Measurements from ENCODE around the gene CCDC27. TPM values are rescaled to one million over a fixed set of nuclear protein-coding genes. Genes with fewer than 3 reads are reported as not detected.

CCDC27 gene
- total RNA-seq, 1 experiment from 2014 or later: not detected

- H4K20me1 ChIP-seq (ENCODE audit: low read length): no peaks in the 10 kb centered on the region
- no peaks in the 10 kb centered on the region for H3K36me3 ChIP-seq (ENCODE audit: low read depth, low read length)
- BruUV-seq (replicated peaks): no TSS peak
- H3K9me2 ChIP-seq (replicated peaks; ENCODE audit: low read length): no peaks in the 10 kb centered on the region
- ChIA-PET POLR2A (ENCODE audit: unreplicated experiment) (interaction anchor here (0.5 kb wide), 1 partner anchor 9 kb away, joined by 5 read pairs; no protein-coding TSS in a partner anchor), CTCF (no interaction called here)
- TF ChIP-seq EZH2phosphoT487 (IDR thresholded peaks at IDR 0.05; ENCODE audit: borderline replicate concordance, low read length): no peak
- TF ChIP-seq CTCF (conservative IDR thresholded peaks at IDR 0.05; ENCODE audit: low read depth, low read length): no peak
- no peak for TF ChIP-seq EZH2 (IDR thresholded peaks at IDR 0.05; ENCODE audit: low read length, unreplicated experiment)
- peaks cover 47% of the 10 kb centered on the region for H3K27me3 ChIP-seq (ENCODE audit: low read length)
- no peaks in the 10 kb centered on the region for H3K9me3 ChIP-seq (ENCODE audit: low read length)
- H3K27ac ChIP-seq (ENCODE audit: low read length): no peak overlapping the region
- DNase-seq (no peak), ATAC-seq (peak; percentile 17; the same call in 1 of the 2 replicates)
- no peaks in the 10 kb centered on the region for H3K79me2 ChIP-seq (ENCODE audit: low read length)
- H2AFZ ChIP-seq (ENCODE audit: low read length): no peak overlapping the region
- no peak overlapping the region for H3K4me2 ChIP-seq (ENCODE audit: low read length)
- H3F3A ChIP-seq (ENCODE audit: low read length, unreplicated experiment): no peaks in the 10 kb centered on the region
- H3K4me3 ChIP-seq (ENCODE audit: low read length): no peak overlapping the region
- H3K4me1 ChIP-seq (ENCODE audit: insufficient read depth, low read length): no peaks in the 10 kb centered on the region
- intact Hi-C loops (cut with micrococcal nuclease): no loop called here
- no peak overlapping the region for H3K9ac ChIP-seq (ENCODE audit: low read length)
These were observed 34.3 kb upstream of the CCDC27 start for GRCh38 chr1:3717715-3718601.

GRCh38 chr1:3718764-3719163, 33.5 kb upstream of the CCDC27 start:
- TF ChIP-seq CTCF (conservative IDR thresholded peaks at IDR 0.05; ENCODE audit: low read depth, low read length) (no peak), EZH2 (IDR thresholded peaks at IDR 0.05; ENCODE audit: low read length, unreplicated experiment) (no peak), EZH2phosphoT487 (IDR thresholded peaks at IDR 0.05; ENCODE audit: borderline replicate concordance, low read length) (no peak)
- no TSS peak for BruUV-seq (replicated peaks)
- CTCF ChIA-PET: no interaction called here

GRCh38 chr1:3721955-3722465, 30.2 kb upstream of the CCDC27 start:
- CTCF ChIA-PET: no interaction called here
- no peak for ATAC-seq

More at GRCh38 chr1:3718764-3719163, 33.5 kb upstream of the CCDC27 start:
- no peaks in the 10 kb centered on the region for H3F3A ChIP-seq (ENCODE audit: low read length, unreplicated experiment)
- no peaks in the 10 kb centered on the region for H3K4me1 ChIP-seq (ENCODE audit: insufficient read depth, low read length)
- no peak overlapping the region for H3K4me2 ChIP-seq (ENCODE audit: low read length)
- peaks cover 39% of the 10 kb centered on the region for H3K27me3 ChIP-seq (ENCODE audit: low read length)
- H3K9me3 ChIP-seq (ENCODE audit: low read length): no peaks in the 10 kb centered on the region
- H3K9me2 ChIP-seq (replicated peaks; ENCODE audit: low read length): no peaks in the 10 kb centered on the region
- H3K36me3 ChIP-seq (ENCODE audit: low read depth, low read length): no peaks in the 10 kb centered on the region
- POLR2A ChIA-PET (ENCODE audit: unreplicated experiment): no interaction called here
- no peak for ATAC-seq
- no peak overlapping the region for H3K4me3 ChIP-seq (ENCODE audit: low read length)
- intact Hi-C loops (cut with micrococcal nuclease): no loop called here
- no peak for DNase-seq
- no peaks in the 10 kb centered on the region for H4K20me1 ChIP-seq (ENCODE audit: low read length)
- no peaks in the 10 kb centered on the region for H3K79me2 ChIP-seq (ENCODE audit: low read length)
- no peak overlapping the region for H3K9ac ChIP-seq (ENCODE audit: low read length)
- no peak overlapping the region for H3K27ac ChIP-seq (ENCODE audit: low read length)
- H2AFZ ChIP-seq (ENCODE audit: low read length): no peak overlapping the region

More at GRCh38 chr1:3721955-3722465, 30.2 kb upstream of the CCDC27 start:
- Histone ChIP-seq H3K9me3 (ENCODE audit: low read length) (no peaks in the 10 kb centered on the region), H3K9ac (ENCODE audit: low read length) (no peak overlapping the region), H3K27me3 (ENCODE audit: low read length) (peaks cover 9% of the 10 kb centered on the region), H3F3A (ENCODE audit: low read length, unreplicated experiment) (no peaks in the 10 kb centered on the region), H3K27ac (ENCODE audit: low read length) (no peak overlapping the region), H4K20me1 (ENCODE audit: low read length) (no peaks in the 10 kb centered on the region), H3K4me3 (ENCODE audit: low read length) (no peak overlapping the region), H3K4me2 (ENCODE audit: low read length) (no peak overlapping the region), H3K79me2 (ENCODE audit: low read length) (no peaks in the 10 kb centered on the region), H3K9me2 (replicated peaks; ENCODE audit: low read length) (no peaks in the 10 kb centered on the region), H3K36me3 (ENCODE audit: low read depth, low read length) (no peaks in the 10 kb centered on the region), H3K4me1 (ENCODE audit: insufficient read depth, low read length) (no peaks in the 10 kb centered on the region), H2AFZ (ENCODE audit: low read length) (no peak overlapping the region)
- TF ChIP-seq EZH2phosphoT487 (IDR thresholded peaks at IDR 0.05; ENCODE audit: borderline replicate concordance, low read length) (no peak), CTCF (conservative IDR thresholded peaks at IDR 0.05; ENCODE audit: low read depth, low read length) (no peak), EZH2 (IDR thresholded peaks at IDR 0.05; ENCODE audit: low read length, unreplicated experiment) (no peak)
- POLR2A ChIA-PET (ENCODE audit: unreplicated experiment): no interaction called here
- intact Hi-C loops (cut with micrococcal nuclease): loop anchor here (5.0 kb wide), 1 partner anchor 100 kb away; no protein-coding TSS in a partner anchor
- no TSS peak for BruUV-seq (replicated peaks)
- no peak for DNase-seq
